Measurements from ENCODE around the gene WFDC5. TPM values are rescaled to one million over a fixed set of nuclear protein-coding genes. Genes with fewer than 3 reads are reported as not detected.

The WFDC5 gene
- total RNA-seq, 1 donor, result not detected

GRCh38 chr20:45115386-45115774 lies 406 bp upstream of the WFDC5 start:
- no peak for DNase-seq (ENCODE audit: low read depth)
- no peak overlapping the region for H3K4me3 ChIP-seq (ENCODE audit: low read depth, low read length)
- no peak for TF ChIP-seq CTCF (IDR thresholded peaks at IDR 0.05; ENCODE audit: insufficient read depth, low read length)

GRCh38 chr20:45113865-45114264 lies 1.1 kb downstream of the WFDC5 start:
- H3K4me3 ChIP-seq (ENCODE audit: low read depth, low read length), result no peak overlapping the region
- DNase-seq (ENCODE audit: low read depth), result no peak
- no peak for TF ChIP-seq CTCF (IDR thresholded peaks at IDR 0.05; ENCODE audit: insufficient read depth, low read length)

GRCh38 chr20:45112754-45113153 lies 2.2 kb downstream of the WFDC5 start:
- TF ChIP-seq CTCF (IDR thresholded peaks at IDR 0.05; ENCODE audit: insufficient read depth, low read length), result no peak
- DNase-seq (ENCODE audit: low read depth), result no peak
- H3K4me3 ChIP-seq (ENCODE audit: low read depth, low read length), result no peak overlapping the region

GRCh38 chr20:45111799-45112471 lies 3.0 kb downstream of the WFDC5 start:
- DNase-seq (ENCODE audit: low read depth), result no peak
- peak; percentile 43 for TF ChIP-seq CTCF (IDR thresholded peaks at IDR 0.05; ENCODE audit: insufficient read depth, low read length)
- H3K4me3 ChIP-seq (ENCODE audit: low read depth, low read length), result no peak overlapping the region

- TF ChIP-seq CTCF (IDR thresholded peaks at IDR 0.05; ENCODE audit: insufficient read depth, low read length), result no peak
- DNase-seq (ENCODE audit: low read depth), result no peak
- no peak overlapping the region for H3K4me3 ChIP-seq (ENCODE audit: low read depth, low read length)
Measured at GRCh38 chr20:45111285-45111684, 3.7 kb downstream of the WFDC5 start.

- no peak for TF ChIP-seq CTCF (IDR thresholded peaks at IDR 0.05; ENCODE audit: insufficient read depth, low read length)
- DNase-seq (ENCODE audit: low read depth), result no peak
- H3K4me3 ChIP-seq (ENCODE audit: low read depth, low read length), result no peak overlapping the region
Measured at GRCh38 chr20:45110301-45110700, 4.7 kb downstream of the WFDC5 start.

- TF ChIP-seq CTCF (IDR thresholded peaks at IDR 0.05; ENCODE audit: insufficient read depth, low read length), result no peak
- DNase-seq (ENCODE audit: low read depth), result no peak
- H3K4me3 ChIP-seq (ENCODE audit: low read depth, low read length), result no peak overlapping the region
Measured at GRCh38 chr20:45109634-45110033, 5.3 kb downstream of the WFDC5 start.
